ENCODE measurements around the gene UST. TPM values are rescaled to one million over a fixed set of nuclear protein-coding genes. Genes with fewer than 3 reads are reported as not detected.

Gene UST
- total and polyA plus RNA-seq, 9 of the 15 experiments (the other 6 are each of a cell fraction or from before 2014, with no cell fraction given) = 0.04 to 0.10 TPM; not detected in 7

DNA sequence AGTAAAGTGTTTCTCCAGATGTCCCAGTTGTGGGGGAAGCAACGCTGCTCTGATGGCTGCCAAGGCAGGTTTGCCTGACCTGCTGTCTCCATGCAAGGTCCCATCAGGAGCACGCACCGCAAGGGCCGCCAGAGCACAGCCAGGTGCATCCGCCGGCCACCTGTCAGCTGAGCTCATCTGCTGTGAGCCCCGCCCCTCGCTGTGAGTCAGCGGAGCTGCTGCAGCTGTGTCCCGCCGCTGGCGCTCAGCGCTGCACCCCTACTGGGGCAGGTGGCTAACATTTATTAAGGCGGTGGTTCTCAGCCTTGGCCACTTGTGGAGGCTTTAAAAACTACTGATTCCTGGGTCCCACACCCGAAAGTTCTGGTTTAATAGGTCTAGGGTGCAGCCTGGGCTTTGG lies 225.7 kb downstream of the UST start:
- no peak overlapping the region for H3K9ac ChIP-seq (ENCODE audit: insufficient read depth in 1 of 2, low read depth in 2 of 2, low read length in 2 of 2)
- ATAC-seq (peak; percentile 97), DNase-seq (ENCODE audit: extremely low read depth in 1 of 4, low spot score in 3 of 4) (peak; percentile 38 to 54 (median 50)), FAIRE-seq (no peak)
- H3K4me2 ChIP-seq (ENCODE audit: insufficient read depth, low read length) = no peak overlapping the region
- H4K20me1 ChIP-seq (replicated peaks; ENCODE audit: control insufficient read depth, insufficient read depth, low read length) = no peaks in the 10 kb centered on the region
- H3K9me1 ChIP-seq (ENCODE audit: control insufficient read depth, insufficient read depth, low read length) = no peaks in the 10 kb centered on the region
- POLR2A ChIA-PET = interaction anchor here (0.5 to 1.0 kb wide), 5 partner anchors 12 to 407 kb away, joined by 3 to 5 read pairs (median 3); no protein-coding TSS in a partner anchor
- in situ Hi-C loops (cut with MboI) = no loop called here
- H3K79me2 ChIP-seq (ENCODE audit: control insufficient read depth, insufficient read depth, low read length) = no peaks in the 10 kb centered on the region
- intact Hi-C loops (cut with micrococcal nuclease) = no loop called here
- H2AFZ ChIP-seq (ENCODE audit: low read depth, low read length) = no peak overlapping the region
- peaks cover 39% of the 10 kb centered on the region in 2 experiments for H3K27me3 ChIP-seq (ENCODE audit: control insufficient read depth in 2 of 2, insufficient read depth in 2 of 2, low read length in 2 of 2)
- no peaks in the 10 kb centered on the region for H3K9me3 ChIP-seq (replicated peaks; ENCODE audit: control insufficient read depth, insufficient read depth, low read depth, low read length)
- H3K36me3 ChIP-seq (ENCODE audit: control insufficient read depth, insufficient read depth, low read length) = no peaks in the 10 kb centered on the region
- CTCF ChIA-PET (ENCODE audit: low intra/inter-chr PET ratio) = no interaction called here
- WGBS (ENCODE audit: insufficient coverage, low coverage, missing lambda C conversion rate) = under 1% methylated on average over 15 of the region's 15 CpGs
- peaks cover 0 to 4% of the 10 kb centered on the region in 2 experiments; a peak in 2 of 5 replicates for H3K4me1 ChIP-seq (replicated peaks in 1 of 2; ENCODE audit: control insufficient read depth in 2 of 2, insufficient read depth in 2 of 2, low read length in 2 of 2)
- BruUV-seq (replicated peaks) = no TSS peak
- no peak overlapping the region for H3K4me3 ChIP-seq
- no peak overlapping the region for H3K27ac ChIP-seq (ENCODE audit: extremely low read depth, low read depth, low read length)
- TF ChIP-seq ZNF551 (CRISPR knock-in tag; IDR thresholded peaks at IDR 0.05) = no peak
- TF ChIP-seq, protein P1, sequence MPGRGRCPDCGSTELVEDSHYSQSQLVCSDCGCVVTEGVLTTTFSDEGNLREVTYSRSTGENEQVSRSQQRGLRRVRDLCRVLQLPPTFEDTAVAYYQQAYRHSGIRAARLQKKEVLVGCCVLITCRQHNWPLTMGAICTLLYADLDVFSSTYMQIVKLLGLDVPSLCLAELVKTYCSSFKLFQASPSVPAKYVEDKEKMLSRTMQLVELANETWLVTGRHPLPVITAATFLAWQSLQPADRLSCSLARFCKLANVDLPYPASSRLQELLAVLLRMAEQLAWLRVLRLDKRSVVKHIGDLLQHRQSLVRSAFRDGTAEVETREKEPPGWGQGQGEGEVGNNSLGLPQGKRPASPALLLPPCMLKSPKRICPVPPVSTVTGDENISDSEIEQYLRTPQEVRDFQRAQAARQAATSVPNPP (IDR thresholded peaks at IDR 0.05; ENCODE audit: borderline replicate concordance, insufficient read depth, insufficient read length) = no peak
- TF ChIP-seq JUN (IDR thresholded peaks at IDR 0.05; ENCODE audit: borderline replicate concordance, low read depth, low read length) = 0 out of 2 replicates have a peak, but pooled peaks have one; percentile 23
- TF ChIP-seq JUN (CRISPR knock-in tag; IDR thresholded peaks at IDR 0.05; ENCODE audit: borderline replicate concordance) = no peak
- peak; percentile 54 to 69; a peak in 3 of 4 replicates for TF ChIP-seq TRIM24 (IDR thresholded peaks at IDR 0.05)
- no peak for TF ChIP-seq NCOA1 (IDR thresholded peaks at IDR 0.05; ENCODE audit: low read depth)
- no peak for TF ChIP-seq SAFB (IDR thresholded peaks at IDR 0.05; ENCODE audit: borderline replicate concordance, low read depth, low read length)
- TF ChIP-seq FOXA1 (IDR thresholded peaks at IDR 0.05; ENCODE audit: borderline replicate concordance) = no peak
- TF ChIP-seq CHD4 (IDR thresholded peaks at IDR 0.05; ENCODE audit: insufficient read depth, insufficient replicate concordance, low read depth, low read length, poor library complexity, severe bottlenecking) = no peak
- TF ChIP-seq CTCF (IDR thresholded peaks at IDR 0.05 in 2 of 3, conservative IDR thresholded peaks at IDR 0.05 in 1 of 3; ENCODE audit: insufficient read depth in 2 of 3, low read depth in 1 of 3, low read length in 3 of 3) = no peak
- TF ChIP-seq ERF (CRISPR knock-in tag; IDR thresholded peaks at IDR 0.05) = no peak
- TF ChIP-seq RBBP5 (IDR thresholded peaks at IDR 0.05; ENCODE audit: borderline replicate concordance, insufficient read depth, low read length, poor library complexity, severe bottlenecking) = no peak
- peak; percentile 62 for TF ChIP-seq NFE2 (IDR thresholded peaks at IDR 0.05; ENCODE audit: low read depth)
- no peak for TF ChIP-seq NRF1 (conservative IDR thresholded peaks at IDR 0.05 in 1 of 2, IDR thresholded peaks at IDR 0.05 in 1 of 2)
- TF ChIP-seq TEAD4 (IDR thresholded peaks at IDR 0.05; ENCODE audit: low read length) = 0 out of 2 replicates have a peak, but pooled peaks have one; percentile 28
- TF ChIP-seq TEAD4 (CRISPR knock-in tag; IDR thresholded peaks at IDR 0.05; ENCODE audit: borderline replicate concordance) = no peak
- TF ChIP-seq CREM (IDR thresholded peaks at IDR 0.05; ENCODE audit: low read depth) = no peak
- TF ChIP-seq MEIS2 (IDR thresholded peaks at IDR 0.05; ENCODE audit: partially characterized antibody) = no peak
- peak; percentile 76 for TF ChIP-seq TFAP4 (CRISPR knock-in tag; IDR thresholded peaks at IDR 0.05; ENCODE audit: borderline replicate concordance)
- TF ChIP-seq HNRNPK (IDR thresholded peaks at IDR 0.05; ENCODE audit: low read depth, low read length, poor library complexity, severe bottlenecking) = no peak
